ENCODE results near the gene KDM1A.

GRCh38 chr1:23074012-23074411, 54.7 kb downstream of the KDM1A start:
- TF ChIP-seq CTCF (IDR thresholded peaks at IDR 0.05 in 2 of 3, conservative IDR thresholded peaks at IDR 0.05 in 1 of 3; ENCODE audit: control insufficient read depth in 2 of 3, extremely low read depth in 1 of 3, insufficient read depth in 1 of 3, low read depth in 3 of 3, low read length in 3 of 3) (no peak), GABPA (IDR thresholded peaks at IDR 0.05; ENCODE audit: low read depth) (no peak), ELK1 (IDR thresholded peaks at IDR 0.05; ENCODE audit: low read depth, low read length) (no peak), CHD4 (IDR thresholded peaks at IDR 0.05) (no peak), EZH2 (IDR thresholded peaks at IDR 0.05; ENCODE audit: borderline replicate concordance, control insufficient read depth, low read depth, low read length) (no peak), POLR2A (IDR thresholded peaks at IDR 0.05; ENCODE audit: low read depth, low read length) (no peak), SUZ12 (IDR thresholded peaks at IDR 0.05; ENCODE audit: unreplicated experiment) (no peak), FOXM1 (IDR thresholded peaks at IDR 0.05; ENCODE audit: low read depth, low read length) (no peak), RAD21 (IDR thresholded peaks at IDR 0.05; ENCODE audit: insufficient read depth, low read depth, low read length) (no peak), TAF1 (IDR thresholded peaks at IDR 0.05; ENCODE audit: borderline replicate concordance, low read depth, low read length) (no peak), CBX3 (IDR thresholded peaks at IDR 0.05; ENCODE audit: borderline replicate concordance, low read depth) (no peak), PKNOX1 (IDR thresholded peaks at IDR 0.05) (no peak), STAT1 (conservative IDR thresholded peaks at IDR 0.05) (no peak), CBFB (IDR thresholded peaks at IDR 0.05; ENCODE audit: low read depth) (no peak)

All from GM12878 (cell line).